Right hindlimb (tissue), 1 donor: ENCODE results near the gene ABITRAM.
"Not testable (repeated sequence)": the region's sequence is repeated elsewhere in the genome, so short reads cannot be mapped to it uniquely, and the experiment has no call there.

Experiments
- DNase-seq: peaks from one replicate; pipeline ENCODE4 v3.0.0-alpha.2; 2018

Gene ABITRAM

DNA sequence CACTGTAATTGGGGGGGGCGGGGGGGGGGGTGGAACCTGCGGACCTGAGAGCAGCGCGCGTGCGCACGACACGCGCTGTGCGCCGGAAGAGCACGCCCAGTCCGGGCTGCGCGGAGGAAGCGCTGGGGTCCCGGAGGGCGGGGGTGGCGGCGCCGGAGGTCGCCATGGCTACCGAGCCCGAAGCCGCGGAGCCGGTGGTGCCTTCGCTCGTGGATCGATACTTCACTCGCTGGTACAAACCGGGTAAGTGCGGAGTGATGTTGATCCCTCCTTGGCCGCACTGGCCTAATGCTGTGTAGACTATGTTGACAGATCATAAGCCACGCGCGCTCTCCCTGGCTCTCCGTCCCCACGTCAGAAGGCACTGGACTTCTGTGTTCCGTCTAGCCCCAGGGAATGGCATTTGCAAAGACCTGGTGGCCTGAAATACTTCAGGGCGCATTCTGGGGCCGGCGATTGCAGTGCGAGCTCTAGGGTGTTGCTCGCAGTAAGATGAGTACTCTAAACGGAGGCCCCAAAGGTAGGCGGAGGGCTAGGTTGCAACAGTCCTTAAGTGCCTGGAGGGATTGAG lies at the start of gene ABITRAM:
TSS of gene ABITRAM (plus strand) at position 78 of the 571 bp plus-strand sequence. CDS start at position 165, 87 bp downstream.
- DNase-seq = no peak

GRCh38 chr9:108884701-108885100 lies 49.5 kb upstream of the ABITRAM start:
- no peak for DNase-seq

DNA sequence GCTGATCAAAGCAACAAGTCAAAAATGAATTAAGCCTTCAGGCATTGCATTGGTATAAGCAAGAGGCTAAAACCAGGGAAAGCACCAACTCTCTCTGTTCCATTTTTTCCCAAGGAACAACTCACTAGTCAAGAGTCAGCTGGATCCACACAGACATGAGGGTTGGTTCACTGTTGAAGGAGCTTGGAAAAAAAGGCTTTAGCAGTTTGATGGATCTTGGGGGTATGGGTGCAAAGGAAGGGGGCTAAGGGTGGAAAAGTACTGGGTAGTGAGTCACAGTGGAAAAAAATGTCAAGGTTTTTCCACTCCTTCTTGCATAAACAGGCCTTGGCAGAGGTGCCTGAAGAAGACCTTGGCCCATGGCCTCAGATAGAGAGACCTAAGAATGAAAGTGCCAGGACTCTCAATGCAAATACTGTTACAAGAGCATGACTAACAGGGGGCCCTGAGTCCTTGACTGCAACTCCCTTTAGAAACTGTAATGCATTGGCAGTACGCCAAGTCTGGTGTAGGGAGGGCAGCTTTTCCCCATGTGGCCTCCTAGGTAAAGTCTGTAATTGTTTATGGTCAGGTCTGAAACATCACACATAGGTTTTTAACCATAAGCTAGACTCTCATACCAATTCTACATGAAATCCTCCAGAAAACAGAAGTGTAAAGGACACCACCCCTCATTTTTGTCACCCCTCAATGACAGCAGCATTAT lies 48.4 kb upstream of the ABITRAM start:
- DNase-seq = no peak

DNA sequence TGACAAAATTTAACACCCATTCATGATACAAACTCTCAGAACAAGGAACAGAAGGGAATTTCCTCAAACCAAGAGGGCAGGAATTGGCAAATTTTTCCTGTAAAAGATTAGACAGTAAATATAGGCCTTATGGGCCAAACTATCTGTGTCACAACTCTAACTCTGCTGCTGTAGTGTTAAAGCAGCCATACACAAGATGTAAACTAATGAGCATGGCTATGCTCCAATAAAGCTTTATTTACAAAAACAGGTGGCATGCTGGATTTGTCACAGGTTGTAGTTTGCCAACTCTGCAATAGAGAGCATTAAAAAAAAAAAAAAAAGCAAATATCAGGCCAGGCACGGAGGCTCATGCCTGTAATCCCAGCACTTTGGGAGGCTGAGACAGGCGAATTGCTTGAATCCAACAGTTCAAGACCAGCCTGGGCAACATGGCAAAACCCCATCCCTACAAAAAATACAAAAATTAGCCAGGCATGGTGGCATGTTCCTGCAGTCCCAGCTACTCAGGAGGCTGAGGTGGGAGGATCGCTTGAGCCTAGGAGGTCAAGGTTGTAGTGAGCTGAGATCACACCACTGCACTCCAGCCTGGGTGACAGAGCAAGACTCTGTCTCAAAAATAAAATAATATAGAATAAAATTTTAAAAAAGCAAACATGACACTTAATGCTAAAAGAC lies 47.5 kb upstream of the ABITRAM start:
- DNase-seq = not testable (repeated sequence)

- DNase-seq = no peak
Observed at GRCh38 chr9:108889649-108890067, 44.5 kb upstream of the ABITRAM start.

DNA sequence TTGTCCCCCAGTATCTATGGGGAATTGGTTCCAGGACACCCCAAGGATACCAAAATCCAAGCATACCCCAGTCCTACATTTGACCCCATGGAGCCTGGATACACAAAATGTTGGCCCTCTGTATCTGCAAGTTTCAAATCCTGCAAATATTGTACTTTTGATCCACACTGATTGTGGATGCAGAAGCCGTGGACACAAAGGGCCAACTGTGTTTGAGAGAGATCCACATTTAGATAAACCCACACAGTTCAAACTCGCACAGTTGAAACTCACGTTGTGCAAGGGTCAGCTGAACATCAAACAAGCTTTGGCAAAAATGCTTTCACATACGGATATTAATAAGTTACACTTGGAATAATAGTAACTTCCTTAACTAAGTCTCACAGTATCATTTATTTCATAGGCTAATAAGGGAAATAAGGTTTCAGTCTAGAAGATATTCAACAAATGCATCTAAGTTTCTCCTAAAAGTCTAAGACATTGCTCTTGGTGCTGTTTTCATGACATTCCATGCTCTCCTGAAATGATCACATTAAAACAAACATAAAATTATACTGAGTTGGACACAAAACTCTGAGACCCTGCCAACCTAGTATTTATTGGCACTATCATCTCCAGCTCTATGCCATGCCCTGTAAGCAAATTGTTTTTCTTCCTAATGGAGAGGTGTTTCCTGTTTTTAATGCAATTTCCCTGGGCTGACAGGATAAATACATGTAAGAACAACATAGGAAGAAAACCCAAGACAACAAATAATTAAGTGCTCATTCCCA lies 39.8 kb upstream of the ABITRAM start:
- no peak for DNase-seq

GRCh38 chr9:108897324-108898096 lies 36.7 kb upstream of the ABITRAM start:
- no peak for DNase-seq

- not testable (repeated sequence) for DNase-seq
Observed at GRCh38 chr9:108899023-108899695, 35.0 kb upstream of the ABITRAM start.

DNA sequence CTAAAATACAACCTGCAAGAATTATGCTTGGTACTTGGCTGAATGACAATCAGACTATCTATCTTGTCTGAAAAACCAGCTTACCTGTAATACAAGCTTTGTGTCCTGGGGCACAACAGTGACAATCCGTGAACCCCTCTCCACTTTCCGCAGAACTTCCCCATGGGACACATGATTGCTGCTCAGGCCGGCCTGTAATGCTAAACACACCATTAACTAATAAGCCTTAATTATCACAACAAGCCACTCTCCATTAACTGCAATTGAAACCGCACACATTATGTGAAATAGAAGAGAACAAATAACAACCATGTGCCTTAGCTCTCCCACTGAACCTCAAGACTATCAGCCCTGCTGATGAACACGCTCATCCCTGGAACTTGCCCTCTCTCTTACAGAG lies 34.0 kb upstream of the ABITRAM start:
- DNase-seq = no peak

DNA sequence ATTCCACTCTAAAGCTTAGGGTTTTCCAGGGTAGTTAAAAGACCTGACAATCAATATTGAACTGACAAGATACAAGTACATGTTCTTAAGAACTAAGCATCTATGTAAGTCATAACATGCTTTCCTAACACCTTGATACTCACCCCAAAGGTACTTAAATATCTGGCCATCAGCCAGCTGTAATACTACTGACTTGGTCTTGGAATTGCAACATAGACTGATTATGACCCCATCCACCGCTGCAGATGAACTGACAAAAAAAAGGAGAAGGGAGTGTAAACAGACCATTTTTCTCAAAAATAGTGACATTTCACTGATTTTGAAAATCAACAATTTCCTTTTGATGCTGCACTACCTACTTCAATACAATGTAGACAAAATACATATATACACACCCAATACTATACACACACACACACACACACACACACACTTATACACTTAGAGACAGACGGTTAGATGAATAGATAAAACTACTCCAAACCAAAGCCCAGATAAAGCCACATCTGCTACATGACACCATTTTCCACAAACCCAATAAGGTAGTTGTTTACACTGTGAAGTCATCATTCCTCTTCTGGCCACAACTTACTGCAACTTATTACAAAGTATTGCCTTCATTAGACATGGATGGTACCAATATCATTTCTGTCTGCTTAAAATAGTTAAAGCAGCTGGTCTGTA lies 30.6 kb upstream of the ABITRAM start:
- no peak for DNase-seq

DNA sequence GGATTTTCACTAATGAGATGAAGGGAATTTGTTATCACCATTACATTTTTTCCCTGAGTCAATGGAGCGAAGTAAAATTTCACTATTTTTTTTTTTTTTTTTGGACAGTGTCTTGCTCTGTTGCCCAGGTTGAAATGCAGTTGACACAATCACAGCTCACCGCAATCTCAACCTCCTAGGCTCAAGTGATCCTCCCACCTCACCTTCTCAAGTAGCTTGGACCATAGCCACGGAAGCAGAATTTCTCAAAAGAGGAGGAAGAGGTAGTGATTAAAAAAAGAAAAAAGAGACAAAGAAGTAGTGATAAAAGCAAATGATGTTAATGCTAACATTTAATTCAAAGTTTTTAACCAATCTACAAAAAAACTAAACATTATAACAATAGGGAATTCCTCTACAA lies 30.0 kb upstream of the ABITRAM start:
- DNase-seq = no peak

- DNase-seq = no peak
Observed at GRCh38 chr9:108905494-108905893, 28.7 kb upstream of the ABITRAM start.

DNA sequence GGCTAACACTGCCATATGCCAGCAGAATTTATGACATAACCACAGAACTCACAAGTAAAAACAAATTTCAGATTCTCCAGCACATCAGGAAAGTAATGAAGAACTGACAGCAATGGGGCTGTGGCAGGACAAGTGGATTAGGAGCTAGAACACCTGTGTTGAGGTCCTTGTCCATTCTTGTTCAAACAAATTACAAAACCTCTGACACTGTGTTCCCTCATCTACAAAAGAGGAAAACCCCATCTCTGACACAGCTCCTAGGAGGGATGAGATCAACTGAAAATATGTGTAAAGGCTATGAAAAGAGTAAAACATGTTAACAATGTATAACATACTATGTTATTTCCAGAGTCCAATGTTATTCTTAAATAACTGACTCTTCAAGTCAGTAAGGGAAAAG lies 23.8 kb upstream of the ABITRAM start:
- DNase-seq = no peak

GRCh38 chr9:108910914-108911313 lies 23.3 kb upstream of the ABITRAM start:
- DNase-seq = no peak

DNA sequence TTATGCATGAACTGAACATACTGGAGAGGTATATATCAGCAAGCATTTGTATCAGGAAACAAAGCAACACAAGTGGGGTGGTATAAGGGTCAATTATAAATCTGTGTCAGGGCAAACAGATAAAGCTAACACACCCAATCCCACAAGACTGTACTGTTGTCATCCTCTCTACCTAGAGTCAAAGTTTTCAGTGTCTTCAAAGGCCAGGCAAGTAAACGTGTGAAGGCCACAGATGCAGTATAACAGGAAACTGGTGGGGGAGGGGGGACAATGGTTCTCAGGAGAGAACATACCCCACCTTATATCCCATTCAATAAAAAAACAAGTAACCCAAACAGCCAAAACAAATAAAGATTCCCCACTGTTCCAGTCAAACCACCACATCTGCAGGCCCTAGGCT lies 22.4 kb upstream of the ABITRAM start:
- DNase-seq = no peak

DNA sequence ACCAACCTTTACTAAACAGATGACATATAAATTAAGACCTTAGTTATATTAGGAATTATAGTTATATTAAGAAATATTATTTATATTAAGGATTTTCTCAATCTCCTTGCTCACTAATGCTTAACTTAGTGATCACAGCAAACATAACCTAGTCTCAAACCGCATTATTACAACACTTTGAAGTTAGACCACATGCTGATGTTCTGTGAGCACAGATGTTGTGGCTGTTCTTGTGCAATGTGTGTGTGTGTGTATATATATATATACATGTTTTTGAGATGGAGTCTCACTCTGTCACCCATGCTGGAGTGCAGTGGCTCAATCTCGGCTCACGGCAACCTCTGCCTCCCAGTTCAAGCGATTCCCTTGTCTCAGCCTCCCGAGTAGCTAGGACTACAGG lies 20.8 kb upstream of the ABITRAM start:
- no peak for DNase-seq

GRCh38 chr9:108919517-108919916 lies 14.7 kb upstream of the ABITRAM start:
- DNase-seq = no peak

DNA sequence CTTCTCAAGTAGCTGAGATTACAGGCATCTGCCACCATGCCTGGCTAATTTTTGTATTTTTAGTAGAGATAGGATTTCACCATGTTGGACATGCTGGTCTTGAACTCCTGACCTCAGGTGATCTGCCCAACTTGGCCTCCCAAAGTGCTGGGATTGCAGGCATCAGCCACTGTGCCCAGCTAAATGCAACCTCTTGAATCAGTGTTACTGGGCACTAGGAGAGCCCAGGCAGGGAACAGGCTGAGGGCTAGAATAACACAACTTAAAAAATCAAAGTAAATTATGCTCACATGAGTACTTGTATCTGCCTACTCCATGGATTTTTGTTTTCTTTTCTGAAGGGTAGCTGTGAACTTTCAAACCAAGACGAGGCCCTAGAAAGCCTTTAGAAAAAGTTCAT lies 13.8 kb upstream of the ABITRAM start:
- not testable (repeated sequence) for DNase-seq

- DNase-seq = no peak
Observed at GRCh38 chr9:108921200-108921599, 13.0 kb upstream of the ABITRAM start.

- DNase-seq = no peak
Observed at GRCh38 chr9:108924466-108924865, 9.7 kb upstream of the ABITRAM start.

DNA sequence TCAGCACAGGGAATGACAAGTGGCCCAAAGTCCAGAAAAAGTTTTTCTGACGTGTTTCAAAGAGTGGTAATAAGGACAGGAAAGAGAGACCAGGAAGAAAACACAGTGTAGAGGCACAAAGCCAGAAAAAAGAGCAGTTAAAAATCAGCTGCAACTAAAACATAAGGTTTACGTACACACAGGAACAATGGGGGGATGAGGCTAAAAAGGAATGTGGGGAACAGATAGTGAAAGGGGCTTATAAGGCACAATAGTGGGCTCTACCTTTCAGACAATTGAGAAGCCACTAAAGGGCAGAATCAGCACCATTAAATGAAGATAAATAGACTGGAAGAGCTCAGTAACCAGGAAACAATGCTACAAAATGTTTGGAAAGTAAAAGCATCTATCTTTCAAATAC lies 5.8 kb upstream of the ABITRAM start:
- no peak for DNase-seq
